NCI-H524 (cell line): ENCODE measurements around the gene LBR.

ENCODE experiments used
- DNase-seq, 2 experiments: peaks; one replicate each; lab custom pipeline; 2025; lab: John Stamatoyannopoulos, UW

Gene LBR

DNA sequence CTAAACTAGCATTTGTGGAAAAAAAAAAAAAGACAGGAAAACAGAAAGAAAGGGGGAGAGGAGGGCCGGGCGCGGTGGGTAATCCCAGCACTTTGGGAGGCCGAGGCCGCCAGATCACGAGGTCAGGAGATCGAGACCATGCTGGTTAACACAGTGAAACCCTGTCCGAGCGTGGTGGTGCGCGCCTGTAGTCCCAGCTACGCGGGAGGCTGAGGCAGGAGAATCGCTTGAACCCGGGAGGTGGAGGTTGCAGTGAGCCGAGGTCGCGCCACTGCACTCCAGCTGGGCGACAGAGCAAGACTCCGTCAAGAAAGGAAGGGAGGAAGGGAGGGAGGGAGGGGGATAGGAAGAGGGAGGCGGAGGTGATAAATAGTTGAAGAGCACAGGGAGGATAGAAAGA lies 54.7 kb downstream of the LBR start:
- DNase-seq: no peak

DNA sequence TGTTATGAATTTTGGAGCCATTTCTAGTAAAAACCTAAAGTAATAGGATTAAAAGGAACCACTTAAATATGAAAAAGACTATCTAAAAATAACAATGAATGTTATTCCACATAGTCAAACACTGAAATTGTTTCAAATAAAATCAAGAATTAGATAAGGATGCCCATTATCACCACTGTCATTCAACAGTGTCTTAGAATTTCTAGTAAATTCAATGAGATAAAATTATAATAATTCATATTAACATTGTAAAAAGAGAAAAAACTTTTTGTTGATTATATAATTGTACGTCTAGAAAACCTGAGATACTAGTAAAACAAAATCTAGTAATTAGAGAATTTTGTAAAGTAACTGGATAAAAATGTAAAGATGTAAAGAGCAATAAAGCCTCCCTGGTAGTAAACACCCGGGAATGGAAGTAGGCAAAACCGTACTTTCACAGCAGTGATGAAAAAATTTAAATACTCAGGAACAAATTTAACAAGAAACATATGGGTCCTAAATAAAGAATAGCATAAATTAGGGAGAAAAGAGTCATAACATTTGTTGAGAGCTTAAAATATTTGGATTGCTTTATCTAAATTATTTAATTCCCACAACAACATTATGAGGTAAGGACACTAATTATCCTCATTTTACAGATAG lies 56.4 kb downstream of the LBR start:
- DNase-seq: no peak

DNA sequence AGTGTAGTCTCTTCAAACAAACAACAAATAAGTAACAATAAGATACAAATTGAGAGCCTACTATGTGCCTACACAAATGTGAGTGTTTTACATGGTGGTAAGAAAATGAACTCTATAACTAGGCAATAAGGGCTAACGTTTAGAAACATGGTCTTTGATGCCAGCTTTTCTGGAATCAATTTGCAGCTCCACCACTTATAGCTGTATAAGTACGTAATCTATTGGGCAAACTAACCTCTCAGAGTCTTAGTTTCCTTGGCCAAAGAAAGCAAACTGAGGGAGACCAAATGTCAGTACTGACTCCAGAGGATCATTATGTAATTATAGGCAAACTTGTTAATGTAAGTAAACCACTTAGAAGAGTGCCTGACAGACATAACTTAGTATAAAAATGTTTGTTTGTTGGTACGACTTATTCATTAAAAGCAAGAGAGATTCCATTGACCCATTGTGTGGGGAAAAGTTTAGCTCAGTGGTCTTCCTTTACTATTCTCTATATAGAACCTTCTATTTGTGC lies 59.7 kb downstream of the LBR start:
- DNase-seq: no peak

DNA sequence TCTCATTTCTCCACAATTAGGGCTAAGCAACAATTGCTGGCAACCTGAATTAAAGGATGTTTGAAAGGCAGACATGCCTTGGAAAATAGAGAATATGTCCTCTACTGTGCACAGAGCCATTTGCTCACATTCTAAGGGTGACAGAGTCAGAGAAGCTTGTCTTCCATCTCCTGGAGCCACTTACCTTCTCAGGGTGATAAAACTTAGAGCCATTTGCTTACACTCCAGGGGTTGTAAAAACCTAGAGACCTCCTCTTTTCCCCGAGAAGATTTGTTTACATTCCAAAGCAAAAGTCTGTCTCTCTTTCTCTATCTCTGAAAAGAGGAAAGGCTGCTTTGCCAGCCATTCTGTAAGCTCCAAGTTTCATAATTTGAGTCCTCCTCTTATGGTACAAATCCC lies 61.3 kb downstream of the LBR start:
- DNase-seq: no peak

DNA sequence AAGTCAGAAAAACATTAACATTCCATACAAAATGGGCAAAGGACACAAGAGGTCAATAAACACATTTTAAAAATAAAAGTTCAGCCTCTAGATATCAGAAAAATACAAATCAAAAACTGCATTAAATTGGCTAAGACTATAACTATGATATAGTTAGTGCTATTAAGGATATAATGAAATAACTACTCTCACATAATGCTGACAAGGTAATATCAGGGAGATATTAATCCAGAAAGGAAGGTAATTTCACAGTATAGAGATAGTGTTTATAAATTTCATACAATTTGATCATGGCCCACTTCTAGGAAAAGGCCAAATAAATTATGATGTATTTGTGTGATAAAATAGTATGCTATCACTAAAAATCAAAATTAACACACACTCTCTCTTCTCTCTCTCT lies 61.8 kb downstream of the LBR start:
- DNase-seq: no peak

DNA sequence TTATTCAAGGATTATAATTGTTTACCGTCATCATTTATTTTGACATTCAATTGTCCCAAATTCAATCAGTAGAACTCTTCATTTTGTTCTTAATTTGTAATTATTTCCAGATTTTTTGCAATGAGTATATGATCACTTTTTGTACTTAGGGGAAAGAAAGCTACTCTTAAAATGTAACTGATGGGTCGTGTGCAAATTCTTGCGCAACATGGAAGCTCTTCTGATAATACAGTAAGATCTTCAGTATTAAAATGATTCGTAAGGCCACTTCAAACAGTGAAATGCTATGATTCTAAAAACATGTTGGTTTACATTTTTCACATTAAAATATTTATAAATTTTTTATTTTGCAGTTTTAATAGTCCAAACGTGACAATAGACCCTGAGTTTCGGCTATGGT lies 63.4 kb downstream of the LBR start:
- no peak for DNase-seq

DNA sequence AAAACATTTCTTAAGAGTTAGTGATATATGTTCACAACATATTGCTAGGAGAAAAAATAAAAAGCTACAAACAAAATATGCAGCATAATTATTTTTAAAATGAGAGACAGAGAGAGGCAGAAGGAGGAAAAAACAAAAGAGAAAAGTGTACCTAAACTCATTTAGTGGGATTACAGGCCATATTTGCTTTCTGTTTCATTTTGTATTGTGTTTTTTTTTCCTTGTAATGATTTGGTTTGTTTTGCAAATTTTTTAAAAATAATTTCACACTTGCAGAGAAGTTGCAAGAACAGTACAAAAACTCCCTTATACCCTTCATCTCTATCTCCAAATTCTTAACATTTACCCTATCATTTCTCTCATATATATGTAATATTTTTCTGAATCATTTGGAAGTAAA lies 65.0 kb downstream of the LBR start:
- no peak for DNase-seq

DNA sequence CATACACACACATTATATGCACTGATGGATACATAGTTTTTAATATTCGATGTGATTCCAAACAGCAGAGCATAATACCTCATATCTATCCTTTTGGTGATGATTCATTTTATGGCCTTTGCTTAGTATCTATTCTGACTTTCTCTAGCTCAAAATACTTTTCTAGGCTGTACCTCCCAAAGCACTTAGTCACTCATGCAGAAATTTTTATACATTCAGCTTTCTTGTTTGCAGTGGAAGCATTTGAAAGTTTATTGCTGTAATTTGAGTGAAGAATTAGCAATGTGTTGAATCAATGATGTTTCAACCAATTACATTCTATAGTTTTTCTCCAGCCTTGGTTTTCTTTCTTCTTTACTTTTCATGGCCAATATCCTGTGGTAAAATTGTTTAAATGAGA lies 66.7 kb downstream of the LBR start:
- DNase-seq: no peak

DNA sequence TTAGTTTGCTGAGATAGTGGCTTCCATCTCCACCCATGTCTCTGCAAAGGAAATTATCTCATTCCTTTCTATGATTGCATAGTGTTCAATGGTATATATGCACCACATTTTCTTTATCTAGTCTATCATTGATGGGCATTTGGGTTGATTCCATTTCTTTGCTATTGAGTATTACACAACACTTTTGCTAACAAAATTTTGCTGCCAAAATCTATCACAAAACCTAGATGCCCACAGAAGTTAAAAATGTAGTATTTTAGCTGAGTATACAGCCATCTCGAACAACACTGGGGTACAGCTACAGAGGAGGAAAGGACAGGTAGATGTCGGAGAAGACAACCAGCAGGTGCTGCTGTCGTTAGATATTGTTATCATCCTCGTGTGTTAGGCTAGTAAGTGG lies 67.7 kb downstream of the LBR start:
- no peak for DNase-seq

DNA sequence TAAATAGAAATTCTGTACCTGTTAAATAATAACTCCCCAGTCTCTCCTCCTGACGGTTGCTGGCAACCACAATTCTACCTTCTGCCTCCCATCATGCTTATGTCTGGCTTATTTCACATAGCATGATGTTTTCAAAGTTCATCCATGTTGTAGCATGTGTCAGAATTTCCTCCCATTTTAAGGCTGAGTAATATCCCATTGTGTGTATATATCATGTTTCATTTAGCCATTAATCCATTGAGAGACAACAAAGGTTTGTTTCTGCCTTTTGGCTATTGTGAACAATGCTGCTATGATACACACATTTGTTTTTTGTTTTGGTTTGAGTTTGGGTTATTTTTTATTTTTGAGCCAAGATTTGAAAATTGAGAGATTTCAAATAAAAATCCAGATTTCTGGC lies 72.0 kb downstream of the LBR start:
- no peak for DNase-seq

DNA sequence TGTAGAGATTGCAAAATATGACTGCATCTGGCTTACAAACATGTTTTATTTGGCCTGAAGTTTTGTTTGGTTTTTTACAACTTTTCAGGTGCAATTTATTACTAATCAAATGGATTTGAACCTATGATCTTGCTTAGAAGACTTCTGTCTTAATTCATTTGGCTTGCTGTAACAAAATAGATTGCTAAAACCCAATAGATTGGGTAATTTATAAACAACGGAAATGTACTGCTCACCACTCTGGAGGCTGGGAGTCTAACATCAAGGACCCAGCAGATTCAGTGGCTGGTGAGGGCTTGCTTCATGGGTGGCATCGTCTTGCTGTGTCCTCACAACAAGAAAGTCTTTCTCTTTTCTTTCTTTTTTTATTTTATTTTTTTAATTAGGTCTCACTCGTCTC lies 72.9 kb downstream of the LBR start:
- no peak for DNase-seq
